HG02852 (cell line): ENCODE data around the gene CMIP.

Experiments used
- ATAC-seq: cut with Tn5 transposase; IDR thresholded peaks from one replicate; pipeline ENCODE4 v1.9.1; 2021; ENCODE audit warnings: mild to moderate bottlenecking, moderate library complexity; ENCODE audit not compliant: unreplicated experiment

The CMIP gene

GRCh38 chr16:81755915-81756614, 311.5 kb downstream of the CMIP start:
- ATAC-seq, result no peak

DNA sequence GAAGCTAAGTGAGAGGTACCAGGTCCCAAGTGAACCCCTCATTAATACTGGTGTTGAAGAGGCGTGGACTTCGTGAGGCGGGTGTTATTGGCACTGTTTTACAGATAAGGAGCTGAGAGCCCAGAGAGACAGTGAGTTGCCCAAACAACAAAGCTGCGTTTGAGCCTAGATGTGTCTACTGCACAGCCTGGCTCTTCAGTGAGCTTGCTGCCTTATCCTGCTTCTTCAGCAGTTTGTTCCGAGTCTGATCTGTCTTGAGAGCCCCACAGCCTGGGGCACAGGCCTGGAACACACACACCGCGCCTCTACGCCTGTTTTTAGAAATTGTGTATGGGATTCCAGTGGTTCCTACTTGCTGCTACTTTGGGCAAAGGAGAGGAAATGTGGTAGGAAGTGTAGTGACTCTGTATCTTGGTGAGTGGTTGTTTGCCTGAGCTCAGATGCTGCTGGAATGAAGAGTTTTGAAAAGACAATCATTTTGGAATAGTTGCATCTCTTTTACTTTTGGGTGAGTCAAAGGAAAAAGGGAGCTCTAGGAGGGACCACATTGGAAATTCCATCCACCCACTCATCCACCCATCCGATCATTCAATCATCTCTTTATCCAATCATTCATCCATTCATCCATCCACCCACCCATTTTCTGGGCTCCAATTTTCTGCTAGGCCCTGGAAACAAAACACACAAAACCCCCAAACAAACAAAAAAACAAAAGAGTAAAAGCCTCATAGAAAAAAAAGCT, 312.2 kb downstream of the CMIP start:
- ATAC-seq, result no peak

- ATAC-seq, result no peak
These were observed 313.8 kb downstream of the CMIP start for GRCh38 chr16:81758376-81758775.
